Kidney tubule cell (primary cell): Measurements from ENCODE around the gene CCDC8.
"Not testable (repeated sequence)": the region's sequence is repeated elsewhere in the genome, so short reads cannot be mapped to it uniquely, and the experiment has no call there.

ENCODE experiments used
- DNase-seq: peaks from one replicate; pipeline ENCODE4 v3.0.0-alpha.2; 2018; ENCODE audit warnings: low spot score

The CCDC8 gene

DNA sequence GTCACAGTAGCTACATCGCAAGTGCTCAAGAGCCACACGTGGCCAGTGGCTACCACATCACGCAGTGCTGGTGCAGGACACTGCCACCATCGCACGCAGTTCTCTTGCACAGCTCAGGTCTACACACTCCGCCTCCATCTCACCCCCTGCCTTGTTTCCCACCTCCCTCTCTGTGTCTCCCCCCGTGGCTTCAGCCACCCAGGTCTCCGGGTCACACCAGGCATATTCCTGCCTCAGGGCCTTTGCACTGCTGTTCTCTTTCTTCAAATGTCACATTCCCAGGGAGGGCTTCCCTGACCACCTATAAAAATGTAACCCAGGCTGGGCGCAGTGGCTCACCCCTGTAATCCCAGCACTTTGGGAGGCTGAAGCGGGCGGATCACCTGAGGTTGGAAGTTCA is 10.6 kb downstream of the CCDC8 start:
- no peak for DNase-seq

DNA sequence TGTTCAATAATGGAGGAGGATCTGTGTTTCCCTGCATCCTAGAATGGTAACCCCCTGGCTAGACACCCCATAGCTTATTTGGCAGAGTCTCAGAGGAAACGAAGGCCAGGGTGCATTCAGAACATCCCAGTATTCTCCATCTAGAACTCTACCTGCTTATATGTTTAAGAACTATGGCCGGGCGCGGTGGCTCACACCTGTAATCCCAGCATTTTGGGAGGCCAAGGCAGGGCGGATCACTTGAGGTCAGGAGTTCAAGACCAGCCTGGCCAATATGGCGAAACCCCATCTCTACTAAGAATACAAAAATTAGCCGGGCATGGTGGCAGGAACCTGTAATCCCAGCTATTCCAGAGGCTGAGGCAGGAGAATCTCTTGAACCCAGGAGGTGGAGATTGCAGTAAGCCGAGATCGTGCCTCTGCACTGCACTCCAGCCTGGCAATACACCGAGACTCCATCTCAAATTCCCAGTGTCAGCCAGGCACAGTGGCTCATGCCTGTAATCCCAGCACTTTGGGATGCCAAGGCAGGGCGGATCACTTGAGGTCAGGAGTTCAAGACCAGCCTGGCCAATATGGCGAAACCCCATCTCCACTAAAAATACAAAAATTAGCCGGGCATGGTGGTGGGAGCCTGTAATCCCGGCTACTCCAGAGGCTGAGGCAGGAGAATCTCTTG is 15.4 kb downstream of the CCDC8 start:
- DNase-seq: not testable (repeated sequence)

DNA sequence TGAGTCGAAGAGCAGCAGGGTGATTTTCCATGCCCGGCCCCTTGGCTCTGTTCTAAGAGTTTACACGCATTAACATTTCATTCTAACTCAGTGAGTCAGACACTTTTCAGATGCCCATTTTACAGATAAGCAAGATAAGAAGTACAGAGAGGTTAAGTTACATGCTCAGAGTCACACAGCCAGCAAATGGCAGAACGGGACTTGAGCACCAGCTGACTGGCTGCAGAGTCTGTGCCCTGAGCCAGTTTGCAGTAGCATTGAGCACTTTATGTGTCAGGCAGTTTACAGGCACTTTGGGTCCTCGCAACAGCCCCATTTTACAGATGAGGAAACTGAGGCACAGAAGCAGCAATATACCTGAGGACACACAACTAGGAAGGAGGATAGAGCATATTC is 19.0 kb downstream of the CCDC8 start:
- no peak for DNase-seq

DNA sequence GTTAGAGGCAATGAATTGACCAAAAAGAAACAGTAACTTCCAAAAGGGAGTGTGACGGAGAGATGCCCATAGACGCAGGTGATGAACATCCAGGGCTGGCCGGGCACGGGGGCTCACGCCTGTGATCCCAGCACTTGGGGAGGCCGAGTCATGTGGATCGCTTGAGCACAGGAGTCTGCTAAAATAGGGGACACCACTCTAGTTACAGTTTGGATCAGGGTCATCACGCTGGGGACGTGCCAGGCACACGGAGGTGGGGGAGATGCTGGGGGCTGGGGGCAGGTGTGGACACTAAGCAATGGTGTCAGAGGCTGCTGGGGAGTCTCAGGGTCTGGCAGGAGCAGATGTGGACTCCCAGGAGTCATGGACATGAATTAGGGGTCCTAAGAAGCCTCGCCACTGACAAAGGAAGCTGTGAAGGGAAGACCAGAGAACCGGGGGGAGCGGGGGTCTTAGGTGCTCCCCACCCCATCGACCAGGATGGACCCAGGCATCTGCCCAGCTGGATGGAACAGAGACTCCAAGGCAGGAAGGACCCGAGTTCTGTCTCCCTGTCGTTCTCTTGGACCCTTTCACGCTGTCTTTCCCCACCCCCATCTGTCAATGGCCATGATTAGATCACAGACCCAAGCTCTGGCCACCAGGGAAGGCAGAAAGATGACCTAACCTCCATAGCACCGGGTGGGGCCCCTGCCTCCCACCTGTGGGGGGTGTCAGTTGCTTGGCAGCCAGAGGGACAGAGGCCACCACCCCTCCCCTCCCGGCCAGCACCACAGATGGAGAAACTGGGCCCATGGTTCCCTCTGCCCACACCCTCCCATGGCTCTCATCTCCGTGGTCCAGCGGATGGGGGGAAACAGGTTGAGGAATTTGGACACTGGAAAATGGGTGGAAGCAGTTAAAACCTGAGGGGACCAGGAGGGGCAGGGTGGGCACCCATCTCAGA is 19.6 kb downstream of the CCDC8 start:
- no peak for DNase-seq

DNA sequence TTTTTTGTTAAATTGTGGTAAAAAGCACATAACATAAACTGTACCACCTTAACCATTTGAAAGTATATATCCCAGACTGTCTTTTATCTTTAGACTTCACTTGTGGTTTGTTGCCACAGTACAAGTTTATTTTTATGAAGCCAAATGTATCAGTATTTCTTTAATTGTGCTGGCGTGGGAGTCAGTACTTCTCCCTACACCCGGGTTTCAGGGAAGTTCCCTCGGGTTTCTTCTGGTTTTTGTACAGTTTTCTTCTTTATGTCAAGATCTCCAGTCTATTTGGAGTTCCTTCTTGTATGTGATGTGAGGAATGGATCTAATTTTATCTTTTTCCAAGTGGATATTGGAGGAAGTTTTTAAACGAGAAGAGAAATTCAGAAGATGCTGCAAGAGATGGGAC is 20.5 kb downstream of the CCDC8 start:
- no peak for DNase-seq

DNA sequence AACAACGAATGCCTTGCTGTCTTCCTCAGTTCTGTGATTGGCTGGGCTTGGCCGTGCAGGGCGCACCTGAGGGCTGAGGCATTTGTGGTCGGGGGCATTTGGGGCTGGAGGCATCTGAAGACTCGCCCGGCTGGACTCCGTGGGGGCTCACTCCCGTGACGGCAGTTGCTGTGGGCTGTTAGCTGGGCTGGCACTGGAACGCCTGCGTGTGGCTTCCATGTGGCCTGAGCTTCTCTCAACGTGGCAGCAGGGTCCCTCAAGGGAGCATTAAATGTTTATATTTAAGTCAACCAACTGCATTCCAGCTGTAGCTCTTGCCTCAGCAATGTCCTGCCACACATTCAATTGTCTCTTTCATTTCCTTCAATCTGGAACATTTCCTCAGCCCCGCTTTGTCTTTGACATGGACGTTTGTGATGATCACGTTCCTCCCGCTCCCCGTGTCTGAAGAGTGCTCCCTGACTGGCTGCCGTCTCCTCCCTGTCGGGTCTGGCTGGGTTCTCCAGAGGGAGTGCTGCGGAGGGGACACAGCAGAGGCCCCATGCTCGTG is 21.0 kb downstream of the CCDC8 start:
- no peak for DNase-seq

DNA sequence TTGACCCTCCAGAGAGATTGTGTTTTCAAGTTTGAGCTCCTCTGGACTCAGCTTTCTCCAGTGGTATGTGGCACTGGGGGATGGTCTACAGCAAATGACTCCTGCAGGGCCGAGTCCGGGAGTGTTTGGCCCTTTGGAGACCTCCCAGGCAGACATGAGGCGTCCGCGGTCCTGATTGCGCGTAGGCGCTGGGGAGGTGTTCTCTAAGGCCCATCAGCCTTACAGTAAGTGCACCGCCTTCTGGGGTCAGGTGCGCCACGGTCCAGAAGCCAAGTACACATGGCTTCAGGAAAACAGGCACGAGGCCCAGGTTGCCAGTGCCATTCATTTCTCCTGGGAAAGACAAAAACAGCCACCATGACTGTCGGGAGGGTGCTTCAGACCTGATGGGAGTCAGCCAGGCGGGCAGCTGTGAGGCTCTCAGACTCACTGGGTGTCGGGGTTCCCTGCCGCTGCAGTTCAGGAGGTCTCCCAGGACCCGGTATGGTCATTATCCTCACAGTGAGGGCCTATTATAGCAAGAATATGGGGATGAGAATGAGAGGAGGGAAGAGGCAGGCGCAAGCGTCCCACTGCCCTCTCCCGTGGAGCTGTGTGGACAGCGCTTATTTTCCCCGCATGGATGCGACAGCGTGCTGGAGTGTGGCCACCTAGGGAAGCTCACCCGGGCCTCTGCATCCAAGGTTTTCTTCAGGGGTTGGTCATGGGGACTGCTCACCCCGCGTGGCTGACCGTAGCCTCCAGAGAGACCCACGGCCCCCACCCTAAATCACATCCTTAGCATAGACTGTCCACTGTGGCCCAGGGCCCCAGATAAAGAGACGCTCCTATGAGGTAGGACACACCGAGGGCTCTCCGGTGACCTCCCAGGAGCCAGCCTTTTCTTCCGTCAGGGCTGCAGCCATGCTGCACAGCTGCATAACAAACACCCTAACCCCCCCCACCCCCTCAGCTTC is 21.8 kb downstream of the CCDC8 start:
- no peak for DNase-seq

DNA sequence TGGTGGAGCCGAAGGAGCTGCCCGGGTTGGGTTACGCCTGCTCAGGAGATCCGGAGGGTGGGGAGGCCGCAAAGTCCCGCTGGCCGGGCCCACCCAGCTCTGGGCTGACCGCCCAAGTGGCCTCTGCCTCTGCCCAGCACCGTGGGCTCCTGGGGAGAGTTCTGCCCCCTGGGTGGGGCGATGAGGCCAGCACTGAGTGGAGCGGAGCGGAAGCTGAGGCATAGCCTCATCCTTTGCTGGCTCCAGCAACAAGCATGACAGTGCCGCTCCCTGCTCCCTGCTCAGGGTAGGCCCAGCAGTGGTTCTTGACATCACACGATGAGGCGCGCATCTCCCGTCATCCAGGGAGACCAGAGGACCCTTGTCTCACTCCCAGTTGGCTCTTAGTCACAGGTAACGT is 22.5 kb downstream of the CCDC8 start:
- DNase-seq: no peak

DNA sequence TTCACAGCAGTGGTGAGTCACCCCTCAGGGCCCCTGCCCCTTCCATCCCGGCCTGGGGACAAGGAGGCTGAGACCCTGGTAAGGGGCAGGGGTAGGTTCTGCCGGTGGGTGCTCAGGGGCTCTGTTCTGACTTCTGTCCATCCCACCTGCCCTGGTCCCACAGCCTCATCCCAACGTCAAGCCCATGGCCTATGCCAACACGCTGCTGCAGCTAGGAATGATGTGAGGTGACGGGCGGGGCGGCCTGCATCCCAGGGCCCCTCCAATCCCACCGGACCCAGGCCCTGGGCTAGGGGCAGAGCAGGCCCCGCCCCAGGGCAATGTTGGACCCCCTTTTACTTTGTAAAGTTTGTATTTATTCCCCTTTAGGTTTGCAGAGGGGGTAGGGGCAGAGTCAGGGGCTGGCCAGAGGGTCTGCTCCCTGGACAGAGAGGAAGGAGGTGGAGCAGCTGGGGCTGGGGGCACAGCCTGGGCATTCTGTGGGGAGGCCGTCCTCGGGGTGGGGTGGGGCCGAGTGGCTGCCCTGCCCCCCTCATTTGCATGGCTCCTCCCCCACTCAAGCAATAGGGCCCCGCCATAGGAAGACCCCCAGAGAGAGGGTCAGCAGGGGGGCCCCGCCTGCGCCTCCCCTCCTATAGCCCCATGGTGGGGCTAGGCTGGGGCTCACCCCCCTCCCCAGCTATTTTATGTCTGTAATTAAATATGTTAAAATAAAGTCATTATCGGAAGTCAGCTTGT is 23.1 kb downstream of the CCDC8 start:
- no peak for DNase-seq

DNA sequence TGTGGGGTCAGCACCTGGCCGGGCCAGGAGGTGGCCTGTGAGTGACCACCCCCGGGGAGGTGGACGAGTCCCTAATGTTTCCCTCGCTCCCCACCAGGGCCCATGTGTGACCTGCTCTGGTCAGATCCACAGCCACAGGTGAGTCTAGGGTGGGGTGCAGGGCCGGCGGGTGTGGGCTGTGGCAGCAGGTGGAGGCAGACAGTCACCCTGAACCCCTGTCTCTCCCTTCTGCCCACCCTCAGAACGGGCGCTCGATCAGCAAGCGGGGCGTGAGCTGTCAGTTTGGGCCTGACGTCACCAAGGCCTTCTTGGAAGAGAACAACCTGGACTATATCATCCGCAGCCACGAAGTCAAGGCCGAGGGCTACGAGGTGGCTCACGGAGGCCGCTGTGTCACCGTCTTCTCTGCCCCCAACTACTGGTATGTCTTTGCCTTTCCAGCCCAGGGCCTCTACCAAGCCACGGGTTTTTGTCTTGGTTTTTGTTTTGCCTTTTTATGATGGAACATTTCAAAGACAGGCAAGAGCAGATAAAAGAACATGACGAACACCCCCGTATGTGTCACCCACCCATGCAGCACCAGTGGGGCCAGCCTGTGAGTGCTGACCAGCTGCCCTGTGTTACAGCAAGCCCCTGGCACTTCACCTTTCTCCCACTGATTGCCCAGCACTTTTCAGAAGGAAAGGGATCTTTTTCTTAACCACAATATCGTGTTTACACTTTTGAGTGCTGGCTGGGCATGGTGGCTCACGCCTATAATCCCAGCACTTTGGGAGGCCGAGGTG is 24.9 kb downstream of the CCDC8 start:
- no peak for DNase-seq

DNA sequence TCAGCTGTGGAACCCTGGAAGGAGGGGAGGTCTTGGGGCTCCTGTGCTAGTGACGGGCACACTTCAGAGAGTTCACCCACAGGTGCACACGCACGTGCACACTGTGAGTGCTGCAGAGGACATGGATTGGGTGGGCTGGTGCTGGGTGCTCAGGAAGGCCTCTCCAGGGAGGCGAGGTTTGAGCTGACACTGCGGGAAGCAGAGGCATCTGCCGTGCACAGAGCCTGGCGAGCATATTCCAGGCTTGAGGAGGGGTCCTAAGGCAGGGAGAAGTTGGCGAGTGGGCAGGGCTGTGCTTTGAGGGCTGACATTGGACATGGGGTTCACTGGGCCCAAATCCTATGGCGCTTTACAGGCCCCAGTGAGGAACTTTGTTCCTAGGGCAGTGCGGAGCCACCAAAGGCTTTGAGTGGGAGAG is 25.6 kb downstream of the CCDC8 start:
- no peak for DNase-seq

DNA sequence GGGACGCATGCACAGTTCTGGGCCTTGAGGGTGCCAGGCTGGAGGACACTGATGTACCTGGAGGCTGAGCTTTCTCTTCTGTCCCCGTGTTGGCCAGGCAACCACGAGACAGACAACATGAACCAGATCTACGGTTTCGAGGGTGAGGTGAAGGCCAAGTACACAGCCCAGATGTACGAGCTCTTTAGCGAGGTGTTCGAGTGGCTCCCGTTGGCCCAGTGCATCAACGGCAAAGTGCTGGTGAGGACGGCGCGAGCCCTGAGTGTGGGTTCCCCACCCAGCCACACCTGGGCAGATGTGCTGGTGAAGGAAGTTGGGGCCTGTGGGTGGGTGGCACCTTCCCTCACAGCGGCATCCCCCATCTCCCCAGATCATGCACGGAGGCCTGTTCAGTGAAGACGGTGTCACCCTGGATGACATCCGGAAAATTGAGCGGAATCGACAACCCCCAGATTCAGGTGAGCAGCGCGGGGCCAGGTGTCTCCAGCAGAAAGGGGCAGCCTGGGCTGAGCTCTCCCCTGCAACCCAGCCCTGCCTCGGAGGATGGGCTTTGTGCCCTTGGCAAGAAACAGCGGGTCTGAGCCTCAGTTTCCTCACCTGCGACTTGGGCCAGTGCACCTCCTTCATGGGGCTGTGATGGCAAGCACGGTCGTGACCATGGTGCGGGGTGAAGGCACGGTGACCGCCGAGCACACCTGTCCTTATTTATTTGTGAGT is 26.2 kb downstream of the CCDC8 start:
- DNase-seq: no peak

DNA sequence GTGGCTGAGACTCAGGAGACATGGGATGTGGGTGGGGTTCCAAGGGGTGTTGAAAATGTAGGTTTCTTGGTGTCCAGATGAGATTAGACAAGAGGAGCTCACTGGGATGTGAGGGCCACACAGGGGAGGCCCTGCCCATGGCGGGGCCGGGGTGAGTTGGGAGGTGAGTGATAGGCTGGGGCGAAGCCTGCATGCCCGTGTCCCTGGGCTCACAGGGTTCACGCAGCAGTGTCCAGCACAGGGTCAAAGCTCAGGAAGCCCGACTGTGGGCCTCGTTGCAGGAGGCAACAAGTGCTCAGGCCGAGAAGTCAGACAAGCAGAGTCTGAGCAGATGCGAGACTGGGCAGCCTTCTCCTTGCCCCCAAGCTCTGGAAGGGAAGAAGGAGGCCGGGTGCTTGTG is 27.2 kb downstream of the CCDC8 start:
- DNase-seq: no peak

DNA sequence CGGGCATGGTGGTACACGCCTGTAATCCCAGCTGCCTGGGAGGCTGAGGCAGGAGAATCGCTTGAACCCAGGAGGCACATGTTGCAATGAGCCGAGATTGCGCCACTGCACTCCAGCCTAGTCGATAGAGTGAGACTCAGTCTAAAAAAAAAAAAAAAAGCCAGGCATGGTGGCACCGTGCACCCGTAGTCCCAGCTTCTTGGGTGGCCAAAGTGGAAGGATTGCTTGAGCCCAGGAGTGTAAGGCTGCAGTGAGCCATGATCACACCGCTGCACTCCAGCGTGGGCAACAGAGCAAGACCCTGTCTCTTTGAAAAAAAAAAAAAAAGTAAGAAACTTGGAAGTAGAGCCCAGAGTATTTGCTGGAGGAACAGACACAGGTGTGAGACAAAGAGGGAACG is 27.7 kb downstream of the CCDC8 start:
- no peak for DNase-seq

DNA sequence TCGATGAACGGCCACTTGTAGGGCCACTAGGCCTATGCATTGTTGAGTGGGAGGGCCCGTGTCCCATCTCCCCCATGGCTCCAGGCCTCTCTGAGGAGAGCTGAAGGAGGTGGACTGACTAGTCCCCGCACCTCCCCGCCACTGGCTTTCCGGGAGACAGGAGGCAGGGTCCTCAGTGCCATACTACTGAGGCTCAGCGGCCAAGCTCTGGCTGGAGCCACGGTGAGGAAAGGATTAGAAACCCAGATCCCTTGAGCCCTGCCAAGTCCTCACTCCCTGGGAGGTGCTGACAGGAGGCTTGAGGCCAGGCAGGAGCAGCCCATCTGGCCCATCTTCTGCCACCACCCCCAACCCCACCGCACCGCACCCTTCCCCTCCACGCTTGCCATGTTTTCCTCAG is 29.0 kb downstream of the CCDC8 start:
- no peak for DNase-seq

DNA sequence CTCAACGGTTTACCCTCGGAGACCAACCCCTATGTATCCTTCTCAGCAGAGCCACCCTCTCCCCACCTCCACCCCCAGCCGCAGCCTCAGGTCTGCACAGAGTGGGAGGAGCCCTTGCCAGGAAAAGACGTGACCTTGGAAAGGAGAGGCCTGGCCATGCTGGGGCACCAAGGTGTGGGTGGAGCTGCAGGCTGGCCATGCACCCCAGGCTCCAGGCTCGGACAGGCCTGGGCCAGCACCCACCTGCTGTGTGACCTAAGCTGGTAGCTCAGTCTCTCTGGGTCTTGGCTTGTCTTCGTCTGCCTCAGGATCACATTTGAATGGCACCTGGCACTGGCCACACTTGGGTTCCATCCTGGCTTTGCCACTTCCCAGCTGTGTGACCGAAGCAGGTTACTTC is 29.5 kb downstream of the CCDC8 start:
- no peak for DNase-seq

DNA sequence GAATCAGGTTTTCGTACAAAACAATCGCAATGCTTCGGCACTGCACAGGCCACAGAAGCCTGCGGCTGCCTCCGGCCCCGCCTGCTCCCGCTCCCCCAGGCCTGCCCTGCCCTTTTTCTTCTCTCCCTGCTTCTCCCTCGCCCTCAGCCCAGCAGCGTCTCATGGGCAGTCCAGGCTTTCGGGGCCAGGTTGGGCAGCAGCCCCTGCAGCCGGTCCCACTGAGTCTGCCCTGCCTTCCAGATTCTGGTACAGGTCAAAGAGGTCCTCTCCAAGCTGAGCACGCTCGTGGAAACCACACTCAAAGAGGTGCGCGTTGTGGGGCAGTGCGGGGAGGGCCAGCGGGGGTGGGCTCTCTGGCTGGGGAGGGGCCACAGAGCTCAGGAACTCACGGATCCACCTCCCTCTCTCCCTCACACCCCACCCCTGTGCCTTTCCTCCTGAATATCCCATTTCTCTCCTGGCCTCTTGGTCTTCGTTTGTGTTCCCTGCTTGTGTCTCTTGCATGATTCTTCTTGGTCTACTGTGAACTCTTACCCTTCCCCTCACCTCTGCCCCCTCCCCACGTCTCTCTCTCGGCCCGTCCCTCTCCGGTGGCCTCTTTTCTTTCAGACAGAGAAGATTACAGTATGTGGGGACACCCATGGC is 30.1 kb downstream of the CCDC8 start:
- no peak for DNase-seq

DNA sequence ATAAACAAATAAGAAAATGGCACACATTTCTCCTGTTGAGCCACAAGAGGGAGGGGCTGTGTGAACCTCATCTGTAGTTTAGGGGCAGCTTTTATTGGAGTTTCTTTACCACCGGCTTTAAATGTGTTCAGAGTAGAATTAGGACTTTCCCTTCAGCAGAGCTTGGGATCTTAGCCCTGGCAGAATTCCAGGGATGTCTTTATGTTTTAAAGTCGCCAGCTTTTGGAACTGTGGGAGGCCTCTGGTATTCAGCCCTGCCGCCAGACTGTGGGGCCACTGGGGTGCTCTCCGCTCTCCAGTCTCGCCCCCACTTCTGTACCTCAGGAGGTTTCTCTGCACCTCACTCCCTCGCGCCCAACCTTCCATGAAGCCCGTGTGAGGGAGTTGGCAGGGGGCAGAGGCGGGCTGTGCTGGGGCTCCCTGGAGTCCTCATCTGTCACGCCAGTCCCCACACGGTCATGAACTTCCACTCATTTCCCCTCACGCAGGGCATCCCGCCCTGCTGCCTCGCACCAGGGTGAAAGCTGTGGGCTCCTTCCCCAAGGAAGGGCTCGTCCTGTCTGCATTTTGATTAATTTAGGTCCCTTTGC is 31.5 kb downstream of the CCDC8 start:
- DNase-seq: no peak

DNA sequence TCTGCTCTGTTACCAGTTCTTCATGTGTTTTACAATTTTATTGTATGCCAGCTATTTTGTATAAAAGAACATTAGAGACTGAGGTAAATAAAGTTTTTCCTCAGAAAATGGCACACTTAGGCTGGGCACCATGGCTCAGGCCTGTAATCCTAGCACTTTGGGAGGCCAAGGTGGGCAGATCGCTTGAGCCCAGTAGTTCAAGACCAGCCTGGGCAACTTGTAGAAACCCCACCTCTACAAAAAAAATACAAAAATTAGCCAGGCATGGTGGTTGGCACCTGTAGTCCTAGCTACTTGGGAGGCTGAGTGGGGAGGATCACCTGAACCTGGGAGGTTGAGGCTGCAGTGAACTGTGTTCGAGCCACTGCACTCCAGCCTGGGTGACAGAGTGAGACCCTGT is 32.0 kb downstream of the CCDC8 start:
- no peak for DNase-seq
